NB4 (cell line): ENCODE results near the gene SMYD1.

Experiments
- CTCF ChIP-seq: IDR thresholded peaks from one replicate; pipeline ENCODE4 v1.5.1; 2012; ENCODE audit warnings: low read depth, low read length
- MAX ChIP-seq: IDR thresholded peaks from 2 replicates; pipeline ENCODE4 v1.6.1; 2011; ENCODE audit warnings: low read depth, low read length
- MYC ChIP-seq: IDR thresholded peaks from 2 replicates; pipeline ENCODE4 v1.6.1; 2011; ENCODE audit warnings: low read depth, low read length
- POLR2A ChIP-seq: IDR thresholded peaks from 2 replicates; pipeline ENCODE4 v1.6.1; 2011; ENCODE audit warnings: mild to moderate bottlenecking; ENCODE audit not compliant: insufficient read length; ENCODE audit errors: extremely low read depth

GRCh38 chr2:88115825-88116518 is 48.3 kb downstream of the SMYD1 start:
- TF ChIP-seq CTCF = no peak
- TF ChIP-seq POLR2A = no peak
- no peak for TF ChIP-seq MYC
- no peak for TF ChIP-seq MAX
